ENCODE results near the gene ZNF827. TPM values are rescaled to one million over a fixed set of nuclear protein-coding genes. Genes with fewer than 3 reads are reported as not detected.

Gene ZNF827
- total RNA-seq, 1 experiment from 2014 or later, result 29.4 TPM

- no peaks in the 10 kb centered on the region for H3K9me3 Mint-ChIP-seq
Observed at GRCh38 chr4:145757188-145757587, 181.4 kb downstream of the ZNF827 start.

More at GRCh38 chr4:145757188-145757587, 181.4 kb downstream of the ZNF827 start:
- Histone ChIP-seq H4K5ac (ENCODE audit: insufficient read length, low read depth, low read length) (no peak overlapping the region), H2BK15ac (ENCODE audit: low read depth, low read length) (no peak overlapping the region), H4K20me1 (ENCODE audit: control insufficient read depth, insufficient read depth, insufficient read length) (no peaks in the 10 kb centered on the region), H2AFZ (ENCODE audit: low read length) (no peak overlapping the region), H3K79me2 (ENCODE audit: insufficient read depth, low read length) (no peaks in the 10 kb centered on the region), H4K91ac (ENCODE audit: insufficient read length, low read depth, low read length) (no peak overlapping the region), H3K9ac (ENCODE audit: extremely low read depth, insufficient read length, low read length) (no peak overlapping the region), H2BK12ac (ENCODE audit: insufficient read length, low read depth, low read length) (no peak overlapping the region), H3K27me3 (ENCODE audit: insufficient read depth, low read length) (no peaks in the 10 kb centered on the region), H3K27ac (ENCODE audit: insufficient read length, low read depth, low read length) (no peak overlapping the region), H2BK120ac (ENCODE audit: low read depth, low read length, poor library complexity, severe bottlenecking) (no peak overlapping the region), H3K23me2 (ENCODE audit: insufficient read length, low read depth, low read length, poor library complexity, severe bottlenecking) (no peaks in the 10 kb centered on the region), H3T11ph (ENCODE audit: low read length) (no peak overlapping the region), H3K4me1 (ENCODE audit: insufficient read depth, low read length) (no peaks in the 10 kb centered on the region), H3K9me3 (ENCODE audit: control insufficient read depth, low read depth, low read length) (no peaks in the 10 kb centered on the region), H3K14ac (ENCODE audit: insufficient read depth, low read length) (no peak overlapping the region), H3K56ac (ENCODE audit: insufficient read length, low read depth, low read length) (no peak overlapping the region), H3K18ac (ENCODE audit: insufficient read length, low read depth, low read length) (no peak overlapping the region), H3K79me1 (ENCODE audit: insufficient read depth, low read depth, low read length, poor library complexity, severe bottlenecking) (no peaks in the 10 kb centered on the region), H3K23ac (ENCODE audit: insufficient read length, low read depth, low read length) (no peak overlapping the region), H2BK5ac (ENCODE audit: insufficient read length, low read length) (no peak overlapping the region), H2AK5ac (ENCODE audit: insufficient read length, low read length) (no peak overlapping the region), H4K8ac (replicated peaks; ENCODE audit: insufficient read length, low read depth, low read length) (no peak overlapping the region), H3K4me2 (ENCODE audit: insufficient read depth, insufficient read length, low read length) (no peak overlapping the region), H3K4ac (ENCODE audit: low read depth, low read length) (no peak overlapping the region), H2BK20ac (ENCODE audit: low read depth, low read length, poor library complexity, severe bottlenecking) (no peak overlapping the region)
- DNase-seq, result no peak
- no peak overlapping the region for H3K4me3 Mint-ChIP-seq
- H3K36me3 Mint-ChIP-seq (ENCODE audit: insufficient read depth in 1 of 3, low read depth in 3 of 3), result peaks cover 21 to 37% (median 32%) of the 10 kb centered on the region in 3 experiments
- H3K27me3 Mint-ChIP-seq (ENCODE audit: low read depth), result no peaks in the 10 kb centered on the region; the same call in 1 of the 2 replicates
- no peak for TF ChIP-seq CTCF (conservative IDR thresholded peaks at IDR 0.05)
- no CpG with 5 or more reads among the region's 1 CpG for WGBS (ENCODE audit: extremely low coverage, insufficient read length, low lambda C conversion rate)
- H3K27ac Mint-ChIP-seq, result no peak overlapping the region; a peak in 1 of 7 replicates
- H3K4me1 Mint-ChIP-seq, result no peaks in the 10 kb centered on the region

Data from H9 (cell line).